ENCODE measurements around the gene NR2C2. TPM values are rescaled to one million over a fixed set of nuclear protein-coding genes. Genes with fewer than 3 reads are reported as not detected.

NR2C2 gene
- total RNA-seq, 2 donors from 2014 or later = 43.5 to 79.1 TPM

- Histone ChIP-seq H3K36me3 (peaks cover 47% of the 10 kb centered on the region), H3K4me3 (no peak overlapping the region), H3K27me3 (replicated peaks; ENCODE audit: insufficient read depth) (no peaks in the 10 kb centered on the region), H3K4me1 (ENCODE audit: control insufficient read depth in 1 of 2, low read depth in 2 of 2) (no peaks in the 10 kb centered on the region), H3K27ac (no peak overlapping the region), H3K9me3 (no peaks in the 10 kb centered on the region)
- TF ChIP-seq CTCF (IDR thresholded peaks at IDR 0.05) = no peak
- ATAC-seq (ENCODE audit: insufficient number of reproducible peaks, low FRiP score, low read depth) = no peak
- no peak for DNase-seq (ENCODE audit: low spot score)
Observed at GRCh38 chr3:15023249-15023648, 75.9 kb downstream of the NR2C2 start.

GRCh38 chr3:15023719-15024118 is 76.3 kb downstream of the NR2C2 start:
- no peaks in the 10 kb centered on the region for H3K9me3 ChIP-seq

GRCh38 chr3:15029625-15030024 is 82.2 kb downstream of the NR2C2 start:
- Histone ChIP-seq H3K27me3 (replicated peaks; ENCODE audit: insufficient read depth) (no peaks in the 10 kb centered on the region), H3K36me3 (peaks cover 43% of the 10 kb centered on the region), H3K4me1 (ENCODE audit: control insufficient read depth in 1 of 2, low read depth in 2 of 2) (no peaks in the 10 kb centered on the region), H3K9me3 (no peaks in the 10 kb centered on the region), H3K4me3 (no peak overlapping the region), H3K27ac (no peak overlapping the region)
- no peak for DNase-seq (ENCODE audit: low spot score)
- TF ChIP-seq CTCF (IDR thresholded peaks at IDR 0.05) = no peak
- no peak for ATAC-seq (ENCODE audit: insufficient number of reproducible peaks, low FRiP score, low read depth)

More at GRCh38 chr3:15023719-15024118, 76.3 kb downstream of the NR2C2 start:
- TF ChIP-seq CTCF (IDR thresholded peaks at IDR 0.05) = no peak
- Histone ChIP-seq H3K36me3 (peaks cover 46% of the 10 kb centered on the region), H3K4me3 (no peak overlapping the region), H3K4me1 (ENCODE audit: control insufficient read depth in 1 of 2, low read depth in 2 of 2) (no peaks in the 10 kb centered on the region), H3K27me3 (replicated peaks; ENCODE audit: insufficient read depth) (no peaks in the 10 kb centered on the region), H3K27ac (no peak overlapping the region)
- no peak for ATAC-seq (ENCODE audit: insufficient number of reproducible peaks, low FRiP score, low read depth)
- DNase-seq (ENCODE audit: low spot score) = no peak

DNA sequence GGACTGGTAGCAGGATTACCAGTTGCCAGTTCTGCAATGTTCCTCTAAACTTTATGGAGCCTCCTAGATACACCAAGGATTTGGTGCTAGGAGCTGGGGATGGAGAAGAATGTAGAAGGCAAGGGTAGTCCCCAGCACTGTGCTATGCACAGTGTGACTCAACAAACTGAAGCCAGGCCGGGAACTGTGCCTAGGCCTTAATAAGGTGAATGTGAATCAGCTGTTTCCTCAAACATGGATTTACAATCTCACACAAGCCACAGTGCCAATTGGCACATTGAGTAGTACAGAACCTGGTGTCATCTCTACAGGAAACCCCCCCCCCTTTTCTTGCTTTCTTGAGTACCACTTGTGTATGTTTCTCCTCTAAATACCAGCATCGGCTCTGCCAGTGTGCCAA is 85.3 kb downstream of the NR2C2 start:
- TF ChIP-seq CTCF (IDR thresholded peaks at IDR 0.05) = no peak
- Histone ChIP-seq H3K4me3 (no peak overlapping the region), H3K27ac (no peak overlapping the region), H3K9me3 (no peaks in the 10 kb centered on the region), H3K27me3 (replicated peaks; ENCODE audit: insufficient read depth) (no peaks in the 10 kb centered on the region), H3K4me1 (ENCODE audit: control insufficient read depth in 1 of 2, low read depth in 2 of 2) (no peaks in the 10 kb centered on the region), H3K36me3 (peaks cover 52% of the 10 kb centered on the region)
- DNase-seq (ENCODE audit: low spot score) (no peak), ATAC-seq (ENCODE audit: insufficient number of reproducible peaks, low FRiP score, low read depth) (no peak)

GRCh38 chr3:15033103-15033502 is 85.7 kb downstream of the NR2C2 start:
- ATAC-seq (ENCODE audit: insufficient number of reproducible peaks, low FRiP score, low read depth) = no peak
- Histone ChIP-seq H3K4me1 (ENCODE audit: control insufficient read depth in 1 of 2, low read depth in 2 of 2) (no peaks in the 10 kb centered on the region), H3K9me3 (no peaks in the 10 kb centered on the region), H3K27ac (no peak overlapping the region), H3K4me3 (no peak overlapping the region), H3K27me3 (replicated peaks; ENCODE audit: insufficient read depth) (no peaks in the 10 kb centered on the region), H3K36me3 (peaks cover 55% of the 10 kb centered on the region)
- no peak for TF ChIP-seq CTCF (IDR thresholded peaks at IDR 0.05)
- DNase-seq (ENCODE audit: low spot score) = no peak
